SHP77 (cell line): ENCODE results near the gene ADCY1.
"Not testable (repeated sequence)": the region's sequence is repeated elsewhere in the genome, so short reads cannot be mapped to it uniquely, and the experiment has no call there.

ENCODE experiments used
- DNase-seq, 2 experiments: peaks; one replicate each; lab custom pipeline; 2025; lab: John Stamatoyannopoulos, UW

The ADCY1 gene

DNA sequence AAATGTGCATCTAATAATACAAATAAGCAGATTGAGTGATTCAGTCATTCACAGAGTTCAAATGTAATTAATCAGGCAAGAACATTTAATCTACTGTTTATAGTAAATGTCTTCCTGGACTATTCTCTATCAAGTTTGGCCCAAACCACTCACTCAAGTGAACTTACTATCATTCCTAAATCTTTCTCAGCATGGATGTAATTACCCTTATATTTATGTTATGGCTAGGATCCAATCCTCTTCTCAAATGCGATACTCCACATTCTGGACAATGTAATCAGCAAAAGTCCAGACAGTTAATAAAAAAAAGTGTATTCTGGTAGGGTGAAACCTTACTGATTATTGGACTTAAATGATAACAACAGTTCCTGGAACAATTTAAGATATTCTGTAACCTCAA is 185.3 kb downstream of the ADCY1 start:
- not testable (repeated sequence) for DNase-seq

DNA sequence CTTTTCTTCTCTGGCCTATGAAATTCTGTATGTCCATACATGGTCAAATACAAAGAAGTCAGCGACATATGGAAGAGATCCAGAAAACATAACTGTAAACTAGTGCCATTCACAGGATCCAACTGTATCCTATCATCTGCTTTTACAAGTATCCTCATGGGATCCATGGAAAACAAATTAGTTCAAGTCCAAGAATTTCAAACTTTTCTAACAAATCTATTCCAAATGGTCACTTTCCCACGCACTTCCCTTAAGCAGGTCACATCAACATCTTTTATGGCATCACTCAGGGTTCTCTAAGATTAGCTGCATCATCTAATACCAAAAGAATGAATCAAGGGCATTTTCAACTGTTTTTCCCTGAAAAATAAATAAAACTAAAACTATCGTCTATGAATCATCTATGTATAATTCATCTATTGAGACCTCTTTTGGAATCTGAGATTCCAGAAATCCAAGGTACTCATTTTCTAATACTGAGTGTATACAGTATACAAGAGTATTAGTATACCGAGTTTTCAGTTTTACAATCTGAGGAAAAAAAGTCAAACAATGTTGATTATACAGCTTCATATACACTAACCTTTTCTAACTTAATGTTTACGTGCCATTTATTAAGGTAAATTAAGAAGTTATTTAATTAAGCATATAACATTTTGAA is 187.5 kb downstream of the ADCY1 start:
- not testable (repeated sequence) for DNase-seq

DNA sequence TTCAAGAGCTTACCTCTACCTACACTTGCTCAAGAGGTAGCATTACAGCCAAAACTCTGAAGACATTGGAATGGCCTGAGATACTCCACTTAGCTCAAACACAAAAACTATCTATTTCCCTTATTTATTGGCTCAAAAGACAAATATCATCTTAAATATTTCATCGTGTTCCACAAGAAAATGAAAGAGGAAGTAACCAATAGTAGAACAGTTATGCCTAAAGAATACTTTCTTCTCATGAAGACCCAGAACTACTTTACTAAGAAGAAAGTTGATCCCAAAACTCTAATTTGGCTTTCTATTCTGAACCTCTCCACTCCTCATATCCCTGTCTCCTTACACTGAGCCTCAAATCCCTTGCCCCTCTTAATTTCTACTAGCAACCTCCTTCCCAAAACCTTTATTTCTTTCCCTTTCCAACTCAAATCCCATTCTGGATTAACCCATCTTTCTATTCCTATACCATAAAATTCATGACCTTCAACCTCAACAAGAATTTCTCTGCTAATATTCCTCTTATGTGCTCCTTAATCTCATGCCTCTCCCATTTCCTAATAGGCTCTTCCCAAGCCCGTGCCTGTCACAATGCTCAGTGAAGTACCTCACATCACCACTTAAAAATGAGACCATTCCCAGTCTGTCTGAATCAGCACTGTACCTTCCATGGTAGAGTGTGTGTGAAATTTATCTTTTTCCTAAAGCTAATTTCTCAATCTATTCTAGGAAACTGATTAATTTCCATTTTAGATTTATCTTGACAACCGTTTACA is 188.2 kb downstream of the ADCY1 start:
- DNase-seq = not testable (repeated sequence)

DNA sequence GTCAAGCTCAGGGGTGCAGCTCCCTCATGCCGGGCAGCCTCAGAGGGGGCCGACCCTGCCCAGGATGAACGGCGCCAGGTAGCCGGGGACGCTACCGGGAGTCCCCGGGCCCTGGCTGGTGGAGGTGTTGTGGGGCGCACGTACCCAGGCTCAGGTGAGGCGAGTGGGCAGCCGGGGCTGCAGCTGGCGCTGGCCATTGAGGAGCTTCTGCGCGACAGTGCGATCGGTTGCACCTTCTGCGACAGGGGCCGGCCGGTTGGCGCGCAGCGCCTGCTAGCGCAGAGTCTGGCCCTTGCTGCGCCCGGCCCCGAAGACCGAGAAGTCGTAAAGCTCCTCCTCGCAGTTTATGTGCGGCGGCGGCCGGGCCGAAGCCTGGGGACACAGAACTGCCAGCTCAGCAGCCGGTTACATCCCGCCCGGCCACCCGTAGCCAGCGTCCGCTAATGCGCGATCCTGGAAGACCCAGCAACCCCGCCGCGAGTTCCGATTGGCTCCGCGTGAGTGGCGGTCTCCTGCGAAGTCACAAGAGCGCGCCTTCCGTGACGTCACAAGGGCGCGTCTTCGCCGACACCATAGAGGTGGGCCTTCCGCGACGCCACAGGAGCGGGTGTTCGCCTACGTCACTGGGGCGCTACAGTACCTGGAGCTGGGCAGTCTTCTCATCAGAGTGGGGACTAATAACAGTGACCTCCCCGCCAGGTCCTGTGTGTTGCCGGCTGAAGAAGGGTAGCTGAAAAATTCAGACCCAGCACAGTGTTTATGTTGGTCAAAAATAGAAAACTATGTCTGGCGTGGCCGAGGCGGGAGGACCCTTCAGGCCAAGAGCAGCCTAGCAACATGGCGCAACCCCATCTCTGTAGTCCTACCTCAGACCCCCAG is 194.6 kb downstream of the ADCY1 start:
- DNase-seq = peak; percentile 98 to 99

DNA sequence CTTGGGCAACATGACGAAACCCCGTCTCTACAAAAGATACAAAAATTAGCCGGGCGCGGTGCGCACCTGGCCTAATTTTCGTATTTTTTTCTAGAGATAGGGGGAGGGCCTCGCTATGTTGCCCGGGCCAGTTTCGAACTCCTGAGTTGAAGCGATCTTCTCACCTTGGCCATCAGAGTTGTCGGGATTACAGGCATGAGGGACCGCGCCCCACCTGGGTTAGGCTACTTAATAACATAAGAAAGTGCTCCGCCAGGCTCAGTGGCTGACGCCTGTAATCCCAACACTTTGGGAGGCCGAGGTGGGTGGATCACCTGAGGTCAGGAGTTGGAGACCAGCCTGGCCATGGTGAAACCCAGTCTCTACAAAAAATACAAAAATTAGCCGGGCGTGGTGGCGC is 195.5 kb downstream of the ADCY1 start:
- DNase-seq = not testable (repeated sequence)
